ENCODE results near the gene KL. TPM values are rescaled to one million over a fixed set of nuclear protein-coding genes. Genes with fewer than 3 reads are reported as not detected.

Gene KL
- polyA plus RNA-seq, 2 of the 4 experiments (the other 2 are of a cell fraction) = 0.01 TPM; not detected in 1

DNA sequence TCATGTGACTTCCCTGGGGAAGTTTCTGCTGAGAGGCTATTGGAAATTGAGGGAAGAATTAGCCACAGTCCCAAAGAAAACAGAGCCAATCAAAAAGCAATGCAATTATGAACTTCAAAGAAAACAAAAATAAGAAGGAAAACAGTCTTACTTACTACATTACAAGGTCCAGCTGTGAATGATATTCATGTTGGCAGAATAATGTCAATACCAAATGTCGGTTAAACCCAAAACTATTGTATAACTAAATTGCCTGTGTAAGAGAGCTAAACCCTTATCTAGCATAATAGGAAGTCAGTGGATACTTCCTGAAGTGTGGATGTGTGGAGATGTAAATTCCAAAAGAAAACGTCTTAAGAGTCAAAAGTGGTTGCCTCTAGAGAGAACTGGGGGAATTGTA lies 12.4 kb downstream of the KL start:
- Histone ChIP-seq H3K4me3 (no peak overlapping the region), H3K9me3 (no peaks in the 10 kb centered on the region), H3K4me2 (no peak overlapping the region), H3K4me1 (no peaks in the 10 kb centered on the region), H3K27ac (no peak overlapping the region)
- DNase-seq (ENCODE audit: low read depth in 1 of 2, low spot score in 1 of 2) (no peak), FAIRE-seq (no peak), ATAC-seq (no peak)
- WGBS (ENCODE audit: missing lambda C conversion rate) = 39% methylated on average over 2 of the region's 2 CpGs
- ChIA-PET CTCF (no interaction called here), POLR2A (no interaction called here)
- TF ChIP-seq, protein P1, sequence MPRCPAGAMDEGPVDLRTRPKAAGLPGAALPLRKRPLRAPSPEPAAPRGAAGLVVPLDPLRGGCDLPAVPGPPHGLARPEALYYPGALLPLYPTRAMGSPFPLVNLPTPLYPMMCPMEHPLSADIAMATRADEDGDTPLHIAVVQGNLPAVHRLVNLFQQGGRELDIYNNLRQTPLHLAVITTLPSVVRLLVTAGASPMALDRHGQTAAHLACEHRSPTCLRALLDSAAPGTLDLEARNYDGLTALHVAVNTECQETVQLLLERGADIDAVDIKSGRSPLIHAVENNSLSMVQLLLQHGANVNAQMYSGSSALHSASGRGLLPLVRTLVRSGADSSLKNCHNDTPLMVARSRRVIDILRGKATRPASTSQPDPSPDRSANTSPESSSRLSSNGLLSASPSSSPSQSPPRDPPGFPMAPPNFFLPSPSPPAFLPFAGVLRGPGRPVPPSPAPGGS (IDR thresholded peaks at IDR 0.05) = no peak
- TF ChIP-seq NR3C1 (IDR thresholded peaks at IDR 0.05) = no peak
- TF ChIP-seq ZSCAN20 (CRISPR knock-in tag; IDR thresholded peaks at IDR 0.05) = no peak

DNA sequence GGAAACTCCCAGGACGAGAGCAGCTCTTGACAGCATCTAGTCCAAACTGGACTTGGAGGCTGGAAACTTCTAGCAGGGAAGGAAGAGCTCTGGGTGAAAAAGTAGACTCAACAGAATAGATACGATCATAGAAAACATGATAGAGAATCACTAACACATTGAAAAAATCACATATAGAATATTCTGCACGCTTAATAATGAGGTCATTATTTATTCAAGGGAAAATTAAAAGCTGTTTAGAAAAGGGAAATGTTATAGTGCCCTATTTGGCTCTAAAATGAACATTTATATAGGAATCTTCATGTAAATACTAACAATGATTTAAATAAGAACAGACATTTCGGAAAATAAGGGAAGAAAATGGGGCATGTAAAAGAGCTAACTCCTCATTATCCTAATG lies 15.1 kb downstream of the KL start:
- WGBS (ENCODE audit: missing lambda C conversion rate) = 22% methylated on average over 4 of the region's 4 CpGs
- DNase-seq (ENCODE audit: low read depth in 1 of 2, low spot score in 1 of 2) = no peak
- no peaks in the 10 kb centered on the region for H3K9me3 ChIP-seq
- ChIA-PET CTCF (no interaction called here), POLR2A (no interaction called here)
- no peak for ATAC-seq
- no peak overlapping the region for H3K4me2 ChIP-seq
- H3K4me3 ChIP-seq = no peak overlapping the region
- FAIRE-seq = no peak
- TF ChIP-seq EHMT2 (IDR thresholded peaks at IDR 0.05; ENCODE audit: low read depth) (no peak), SREBF2 (IDR thresholded peaks at IDR 0.05) (no peak), HDAC2 (IDR thresholded peaks at IDR 0.05) (no peak), CHD4 (IDR thresholded peaks at IDR 0.05; ENCODE audit: borderline replicate concordance) (no peak)
- H3K27ac ChIP-seq = no peak overlapping the region
- no peaks in the 10 kb centered on the region for H3K4me1 ChIP-seq

DNA sequence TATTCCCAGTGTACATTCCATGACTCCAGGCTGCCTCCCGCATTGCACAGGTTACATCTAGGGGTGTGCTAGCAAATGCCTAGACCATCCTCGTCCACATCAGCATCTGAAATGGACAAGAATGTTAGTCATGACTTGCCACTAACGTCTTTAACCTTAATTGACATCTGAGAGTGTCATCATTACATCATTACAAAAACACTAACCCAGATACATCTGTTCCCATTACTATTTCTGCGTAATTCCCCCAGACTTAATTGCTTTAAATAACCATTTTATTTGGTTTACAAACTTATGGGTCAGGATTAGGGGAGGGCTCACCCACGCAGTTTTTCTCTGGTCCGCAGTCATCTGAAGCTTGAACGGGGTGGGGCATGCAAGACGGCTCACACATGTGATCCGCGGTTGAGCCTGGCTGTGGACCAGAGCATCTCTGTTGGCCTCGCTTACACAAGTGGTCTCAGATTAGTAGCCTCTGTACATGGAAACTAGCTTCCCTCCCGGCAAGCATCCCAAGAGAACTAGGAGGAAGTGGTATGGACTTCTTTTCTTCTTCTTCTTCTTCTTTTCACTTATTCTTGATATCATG lies 15.9 kb downstream of the KL start:
- DNase-seq (ENCODE audit: low read depth in 1 of 2, low spot score in 1 of 2) = no peak
- Histone ChIP-seq H3K4me3 (no peak overlapping the region), H3K4me1 (no peaks in the 10 kb centered on the region), H3K9me3 (no peaks in the 10 kb centered on the region), H3K27ac (no peak overlapping the region), H3K4me2 (no peak overlapping the region)
- ChIA-PET CTCF (no interaction called here), POLR2A (no interaction called here)
- 51% methylated on average over 12 of the region's 12 CpGs for WGBS (ENCODE audit: missing lambda C conversion rate)
- FAIRE-seq = no peak
- ATAC-seq = no peak
- TF ChIP-seq TFCP2L1 (CRISPR knock-in tag; IDR thresholded peaks at IDR 0.05) (no peak), EHMT2 (IDR thresholded peaks at IDR 0.05; ENCODE audit: low read depth) (no peak), TP53 (CRISPR knock-in tag; IDR thresholded peaks at IDR 0.05) (no peak), HEYL (CRISPR knock-in tag; IDR thresholded peaks at IDR 0.05) (no peak), CEBPB (IDR thresholded peaks at IDR 0.05) (no peak)
- TF ChIP-seq, protein P2, sequence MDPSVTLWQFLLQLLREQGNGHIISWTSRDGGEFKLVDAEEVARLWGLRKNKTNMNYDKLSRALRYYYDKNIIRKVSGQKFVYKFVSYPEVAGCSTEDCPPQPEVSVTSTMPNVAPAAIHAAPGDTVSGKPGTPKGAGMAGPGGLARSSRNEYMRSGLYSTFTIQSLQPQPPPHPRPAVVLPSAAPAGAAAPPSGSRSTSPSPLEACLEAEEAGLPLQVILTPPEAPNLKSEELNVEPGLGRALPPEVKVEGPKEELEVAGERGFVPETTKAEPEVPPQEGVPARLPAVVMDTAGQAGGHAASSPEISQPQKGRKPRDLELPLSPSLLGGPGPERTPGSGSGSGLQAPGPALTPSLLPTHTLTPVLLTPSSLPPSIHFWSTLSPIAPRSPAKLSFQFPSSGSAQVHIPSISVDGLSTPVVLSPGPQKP (IDR thresholded peaks at IDR 0.05; ENCODE audit: low read depth, low read length) = no peak

DNA sequence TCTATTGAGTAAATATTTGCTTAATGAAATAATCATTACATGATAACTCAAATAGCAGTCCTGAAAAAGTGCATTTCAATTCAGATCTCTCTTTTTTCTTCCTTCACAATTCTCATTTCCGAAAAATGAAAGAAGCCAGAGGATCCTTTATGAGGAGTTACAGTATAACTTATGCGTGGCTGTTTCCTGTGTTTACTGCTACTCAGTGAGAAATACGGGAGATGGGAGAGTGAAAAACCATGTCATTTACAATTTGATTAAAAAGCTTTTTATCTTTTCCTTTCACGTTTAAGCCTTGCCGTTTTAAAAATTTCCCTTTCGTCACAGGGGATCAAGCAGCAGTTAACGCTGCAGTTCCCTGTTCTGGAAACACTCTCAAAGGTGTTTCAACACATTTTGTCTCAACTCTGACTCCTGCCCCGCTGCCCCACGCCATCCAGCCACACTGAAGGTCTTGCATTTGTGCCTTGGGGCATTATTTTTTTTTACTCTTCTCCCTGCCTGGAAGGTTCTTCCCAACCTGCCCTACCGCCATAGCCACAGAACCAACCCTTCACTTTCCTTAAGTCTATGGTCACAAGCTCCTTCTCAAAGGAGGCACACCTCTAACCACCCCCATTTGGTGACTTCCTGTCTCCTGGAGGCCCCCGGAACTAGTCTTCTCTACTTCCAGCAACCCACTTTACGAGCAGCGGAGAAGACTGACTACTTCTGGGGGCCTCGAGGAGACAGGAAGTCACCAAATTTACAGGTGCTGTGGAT lies 17.0 kb downstream of the KL start:
- FAIRE-seq (no peak), ATAC-seq (no peak), DNase-seq (ENCODE audit: low read depth in 1 of 2, low spot score in 1 of 2) (no peak)
- TF ChIP-seq BHLHE40 (IDR thresholded peaks at IDR 0.05; ENCODE audit: low read depth, low read length) (no peak), HDAC2 (IDR thresholded peaks at IDR 0.05) (no peak), NR3C1 (IDR thresholded peaks at IDR 0.05) (no peak), HOXB5 (CRISPR knock-in tag; IDR thresholded peaks at IDR 0.05) (no peak), CEBPB (IDR thresholded peaks at IDR 0.05) (no peak), EP300 (IDR thresholded peaks at IDR 0.05) (no peak), ZC3H11A (IDR thresholded peaks at IDR 0.05) (no peak), RCOR1 (IDR thresholded peaks at IDR 0.05; ENCODE audit: low read depth, low read length) (no peak)
- TF ChIP-seq, protein P3, sequence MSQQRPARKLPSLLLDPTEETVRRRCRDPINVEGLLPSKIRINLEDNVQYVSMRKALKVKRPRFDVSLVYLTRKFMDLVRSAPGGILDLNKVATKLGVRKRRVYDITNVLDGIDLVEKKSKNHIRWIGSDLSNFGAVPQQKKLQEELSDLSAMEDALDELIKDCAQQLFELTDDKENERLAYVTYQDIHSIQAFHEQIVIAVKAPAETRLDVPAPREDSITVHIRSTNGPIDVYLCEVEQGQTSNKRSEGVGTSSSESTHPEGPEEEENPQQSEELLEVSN (IDR thresholded peaks at IDR 0.05; ENCODE audit: borderline replicate concordance, low read depth) = no peak
- TF ChIP-seq, protein P1 (IDR thresholded peaks at IDR 0.05) = no peak
- TF ChIP-seq, protein P4, sequence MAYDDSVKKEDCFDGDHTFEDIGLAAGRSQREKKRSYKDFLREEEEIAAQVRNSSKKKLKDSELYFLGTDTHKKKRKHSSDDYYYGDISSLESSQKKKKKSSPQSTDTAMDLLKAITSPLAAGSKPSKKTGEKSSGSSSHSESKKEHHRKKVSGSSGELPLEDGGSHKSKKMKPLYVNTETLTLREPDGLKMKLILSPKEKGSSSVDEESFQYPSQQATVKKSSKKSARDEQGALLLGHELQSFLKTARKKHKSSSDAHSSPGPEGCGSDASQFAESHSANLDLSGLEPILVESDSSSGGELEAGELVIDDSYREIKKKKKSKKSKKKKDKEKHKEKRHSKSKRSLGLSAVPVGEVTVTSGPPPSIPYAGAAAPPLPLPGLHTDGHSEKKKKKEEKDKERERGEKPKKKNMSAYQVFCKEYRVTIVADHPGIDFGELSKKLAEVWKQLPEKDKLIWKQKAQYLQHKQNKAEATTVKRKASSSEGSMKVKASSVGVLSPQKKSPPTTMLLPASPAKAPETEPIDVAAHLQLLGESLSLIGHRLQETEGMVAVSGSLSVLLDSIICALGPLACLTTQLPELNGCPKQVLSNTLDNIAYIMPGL (CRISPR knock-in tag; IDR thresholded peaks at IDR 0.05; ENCODE audit: borderline replicate concordance) = no peak
- TF ChIP-seq, protein P5, sequence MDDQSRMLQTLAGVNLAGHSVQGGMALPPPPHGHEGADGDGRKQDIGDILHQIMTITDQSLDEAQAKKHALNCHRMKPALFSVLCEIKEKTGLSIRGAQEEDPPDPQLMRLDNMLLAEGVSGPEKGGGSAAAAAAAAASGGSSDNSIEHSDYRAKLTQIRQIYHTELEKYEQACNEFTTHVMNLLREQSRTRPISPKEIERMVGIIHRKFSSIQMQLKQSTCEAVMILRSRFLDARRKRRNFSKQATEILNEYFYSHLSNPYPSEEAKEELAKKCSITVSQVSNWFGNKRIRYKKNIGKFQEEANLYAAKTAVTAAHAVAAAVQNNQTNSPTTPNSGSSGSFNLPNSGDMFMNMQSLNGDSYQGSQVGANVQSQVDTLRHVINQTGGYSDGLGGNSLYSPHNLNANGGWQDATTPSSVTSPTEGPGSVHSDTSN (IDR thresholded peaks at IDR 0.05) = no peak
- H3K27ac ChIP-seq = no peak overlapping the region
- no peak overlapping the region for H3K4me3 ChIP-seq
- 63% methylated on average over 14 of the region's 14 CpGs for WGBS (ENCODE audit: missing lambda C conversion rate)
- no peaks in the 10 kb centered on the region for H3K4me1 ChIP-seq
- ChIA-PET CTCF (no interaction called here), POLR2A (no interaction called here)
- H3K9me3 ChIP-seq = no peaks in the 10 kb centered on the region
- no peak overlapping the region for H3K4me2 ChIP-seq

Measured in A549 (cell line).